ENCODE measurements around the gene COPZ2.
"Not testable (repeated sequence)": the region's sequence is repeated elsewhere in the genome, so short reads cannot be mapped to it uniquely, and the experiment has no call there.

The COPZ2 gene

GRCh38 chr17:47989700-47990099, 47.9 kb downstream of the COPZ2 start:
- no peak overlapping the region for H3K27ac ChIP-seq (ENCODE audit: low read depth, low read length)

GRCh38 chr17:47989159-47989558, 48.4 kb downstream of the COPZ2 start:
- H3K79me2 ChIP-seq (ENCODE audit: insufficient read depth, low read length) = no peaks in the 10 kb centered on the region
- H4K20me1 ChIP-seq (ENCODE audit: low read depth, low read length) = no peaks in the 10 kb centered on the region
- no peaks in the 10 kb centered on the region for H3F3A ChIP-seq (ENCODE audit: insufficient read depth)
- no peak overlapping the region for H3K4me3 ChIP-seq (ENCODE audit: insufficient read depth, low read length, poor library complexity, severe bottlenecking)
- H3K9ac ChIP-seq (ENCODE audit: low read length) = no peak overlapping the region
- no peaks in the 10 kb centered on the region for H3K36me3 ChIP-seq (ENCODE audit: low read length)
- H3K27ac ChIP-seq (ENCODE audit: low read depth, low read length) = no peak overlapping the region
- H2AFZ ChIP-seq (ENCODE audit: low read depth, low read length, severe bottlenecking) = no peak overlapping the region
- H3K4me2 ChIP-seq (ENCODE audit: low read depth, low read length, poor library complexity, severe bottlenecking) = no peak overlapping the region
- no peaks in the 10 kb centered on the region for H3K27me3 ChIP-seq (ENCODE audit: low read length)
- no peak for TF ChIP-seq CTCF (IDR thresholded peaks at IDR 0.05; ENCODE audit: insufficient read depth, low read length, poor library complexity, severe bottlenecking)
- TF ChIP-seq EZH2phosphoT487 (conservative IDR thresholded peaks at IDR 0.05; ENCODE audit: low read length) = no peak
- H3K9me3 ChIP-seq (ENCODE audit: insufficient read depth, low read length) = no peaks in the 10 kb centered on the region
- H3K9me2 ChIP-seq (replicated peaks; ENCODE audit: insufficient read depth, low read length) = no peaks in the 10 kb centered on the region

More at GRCh38 chr17:47989700-47990099, 47.9 kb downstream of the COPZ2 start:
- H3K27me3 ChIP-seq (ENCODE audit: low read length) = no peaks in the 10 kb centered on the region
- H3K9me2 ChIP-seq (replicated peaks; ENCODE audit: insufficient read depth, low read length) = no peaks in the 10 kb centered on the region
- no peaks in the 10 kb centered on the region for H3K9me3 ChIP-seq (ENCODE audit: insufficient read depth, low read length)
- no peaks in the 10 kb centered on the region for H3F3A ChIP-seq (ENCODE audit: insufficient read depth)
- H4K20me1 ChIP-seq (ENCODE audit: low read depth, low read length) = no peaks in the 10 kb centered on the region
- TF ChIP-seq EZH2phosphoT487 (conservative IDR thresholded peaks at IDR 0.05; ENCODE audit: low read length) (no peak), CTCF (IDR thresholded peaks at IDR 0.05; ENCODE audit: insufficient read depth, low read length, poor library complexity, severe bottlenecking) (no peak)
- H3K9ac ChIP-seq (ENCODE audit: low read length) = no peak overlapping the region
- no peak overlapping the region for H3K4me2 ChIP-seq (ENCODE audit: low read depth, low read length, poor library complexity, severe bottlenecking)
- no peak overlapping the region for H3K4me3 ChIP-seq (ENCODE audit: insufficient read depth, low read length, poor library complexity, severe bottlenecking)
- H3K36me3 ChIP-seq (ENCODE audit: low read length) = no peaks in the 10 kb centered on the region
- H2AFZ ChIP-seq (ENCODE audit: low read depth, low read length, severe bottlenecking) = no peak overlapping the region
- H3K79me2 ChIP-seq (ENCODE audit: insufficient read depth, low read length) = no peaks in the 10 kb centered on the region

- H3K27me3 ChIP-seq (ENCODE audit: low read length); H3K9ac ChIP-seq (ENCODE audit: low read length); H3F3A ChIP-seq (ENCODE audit: insufficient read depth); H3K27ac ChIP-seq (ENCODE audit: low read depth, low read length); H3K9me2 ChIP-seq (replicated peaks; ENCODE audit: insufficient read depth, low read length); H3K4me3 ChIP-seq (ENCODE audit: insufficient read depth, low read length, poor library complexity, severe bottlenecking); H3K4me2 ChIP-seq (ENCODE audit: low read depth, low read length, poor library complexity, severe bottlenecking); H3K9me3 ChIP-seq (ENCODE audit: insufficient read depth, low read length); H3K79me2 ChIP-seq (ENCODE audit: insufficient read depth, low read length); H3K36me3 ChIP-seq (ENCODE audit: low read length); H4K20me1 ChIP-seq (ENCODE audit: low read depth, low read length); H2AFZ ChIP-seq (ENCODE audit: low read depth, low read length, severe bottlenecking): not testable (repeated sequence)
These were observed 49.2 kb downstream of the COPZ2 start for GRCh38 chr17:47988445-47988844.

GRCh38 chr17:47987240-47987835, 50.3 kb downstream of the COPZ2 start:
- no peak for TF ChIP-seq CTCF (IDR thresholded peaks at IDR 0.05; ENCODE audit: insufficient read depth, low read length, poor library complexity, severe bottlenecking)
- no peak for TF ChIP-seq EZH2phosphoT487 (conservative IDR thresholded peaks at IDR 0.05; ENCODE audit: low read length)
- Histone ChIP-seq H3K27ac (ENCODE audit: low read depth, low read length) (no peak overlapping the region), H3K79me2 (ENCODE audit: insufficient read depth, low read length) (no peaks in the 10 kb centered on the region), H2AFZ (ENCODE audit: low read depth, low read length, severe bottlenecking) (no peak overlapping the region), H3K9me3 (ENCODE audit: insufficient read depth, low read length) (no peaks in the 10 kb centered on the region), H4K20me1 (ENCODE audit: low read depth, low read length) (no peaks in the 10 kb centered on the region), H3K27me3 (ENCODE audit: low read length) (no peaks in the 10 kb centered on the region), H3K9me2 (replicated peaks; ENCODE audit: insufficient read depth, low read length) (no peaks in the 10 kb centered on the region), H3K4me2 (ENCODE audit: low read depth, low read length, poor library complexity, severe bottlenecking) (no peak overlapping the region), H3K9ac (ENCODE audit: low read length) (no peak overlapping the region), H3K36me3 (ENCODE audit: low read length) (no peaks in the 10 kb centered on the region), H3F3A (ENCODE audit: insufficient read depth) (no peaks in the 10 kb centered on the region), H3K4me3 (ENCODE audit: insufficient read depth, low read length, poor library complexity, severe bottlenecking) (no peak overlapping the region)
